ENCODE measurements around the gene SLC1A7. TPM values are rescaled to one million over a fixed set of nuclear protein-coding genes. Genes with fewer than 3 reads are reported as not detected.

Gene SLC1A7
- polyA plus RNA-seq, 1 donor (not counting 4 experiments of a cell fraction or from before 2014, with no cell fraction given), result not detected

GRCh38 chr1:53090227-53091147 lies 52.0 kb downstream of the SLC1A7 start:
- no peak overlapping the region for H3K27ac ChIP-seq (ENCODE audit: control insufficient read depth, insufficient read depth, low read length)
- no peak overlapping the region for H2AFZ ChIP-seq (ENCODE audit: control insufficient read depth, low read length)
- no peaks in the 10 kb centered on the region for H3K9me1 ChIP-seq (ENCODE audit: control insufficient read depth, extremely low read depth, insufficient read depth, low read length)
- H3K79me2 ChIP-seq (ENCODE audit: control insufficient read depth, insufficient read depth, low read length), result no peaks in the 10 kb centered on the region
- FAIRE-seq, result no peak
- H4K20me1 ChIP-seq (ENCODE audit: control insufficient read depth, extremely low read depth, insufficient read depth, low read length), result no peaks in the 10 kb centered on the region
- no peak overlapping the region for H3K4me3 ChIP-seq (ENCODE audit: control insufficient read depth in 2 of 3, extremely low read depth in 1 of 3, insufficient read depth in 2 of 3, low read depth in 1 of 3, low read length in 3 of 3)
- no peak overlapping the region for H3K4me2 ChIP-seq (ENCODE audit: control insufficient read depth, extremely low read depth, insufficient read depth, low read depth, low read length)
- dilution Hi-C loops (cut with MboI; ENCODE audit: extremely low pct_ligation_motif_present, low sequenced_read_pairs), result no loop called here
- TF ChIP-seq, protein P1, sequence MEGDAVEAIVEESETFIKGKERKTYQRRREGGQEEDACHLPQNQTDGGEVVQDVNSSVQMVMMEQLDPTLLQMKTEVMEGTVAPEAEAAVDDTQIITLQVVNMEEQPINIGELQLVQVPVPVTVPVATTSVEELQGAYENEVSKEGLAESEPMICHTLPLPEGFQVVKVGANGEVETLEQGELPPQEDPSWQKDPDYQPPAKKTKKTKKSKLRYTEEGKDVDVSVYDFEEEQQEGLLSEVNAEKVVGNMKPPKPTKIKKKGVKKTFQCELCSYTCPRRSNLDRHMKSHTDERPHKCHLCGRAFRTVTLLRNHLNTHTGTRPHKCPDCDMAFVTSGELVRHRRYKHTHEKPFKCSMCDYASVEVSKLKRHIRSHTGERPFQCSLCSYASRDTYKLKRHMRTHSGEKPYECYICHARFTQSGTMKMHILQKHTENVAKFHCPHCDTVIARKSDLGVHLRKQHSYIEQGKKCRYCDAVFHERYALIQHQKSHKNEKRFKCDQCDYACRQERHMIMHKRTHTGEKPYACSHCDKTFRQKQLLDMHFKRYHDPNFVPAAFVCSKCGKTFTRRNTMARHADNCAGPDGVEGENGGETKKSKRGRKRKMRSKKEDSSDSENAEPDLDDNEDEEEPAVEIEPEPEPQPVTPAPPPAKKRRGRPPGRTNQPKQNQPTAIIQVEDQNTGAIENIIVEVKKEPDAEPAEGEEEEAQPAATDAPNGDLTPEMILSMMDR (optimal IDR thresholded peaks at IDR 0.05 in 1 of 3, IDR thresholded peaks at IDR 0.05 in 1 of 3, conservative IDR thresholded peaks at IDR 0.05 in 1 of 3; ENCODE audit: extremely low read depth in 1 of 3, insufficient read depth in 2 of 3, low read length in 3 of 3), result no peak
- TF ChIP-seq EZH2 (IDR thresholded peaks at IDR 0.05; ENCODE audit: low read length), result no peak
- no peak for DNase-seq (ENCODE audit: low read depth, low spot score)
- no peaks in the 10 kb centered on the region for H3K36me3 ChIP-seq (ENCODE audit: control insufficient read depth in 2 of 2, extremely low read depth in 1 of 2, insufficient read depth in 2 of 2, low read length in 2 of 2)
- H3K4me1 ChIP-seq (ENCODE audit: control insufficient read depth, extremely low read depth, insufficient read depth, low read length), result no peaks in the 10 kb centered on the region
- H3K9me3 ChIP-seq (ENCODE audit: control insufficient read depth, low read depth, low read length), result peaks cover 2% of the 10 kb centered on the region
- H3K9ac ChIP-seq (ENCODE audit: control insufficient read depth, extremely low read depth, insufficient read depth, low read length), result no peak overlapping the region
- peaks cover 5% of the 10 kb centered on the region for H3K27me3 ChIP-seq (ENCODE audit: control insufficient read depth, extremely low read depth, insufficient read depth, low read length)

DNA sequence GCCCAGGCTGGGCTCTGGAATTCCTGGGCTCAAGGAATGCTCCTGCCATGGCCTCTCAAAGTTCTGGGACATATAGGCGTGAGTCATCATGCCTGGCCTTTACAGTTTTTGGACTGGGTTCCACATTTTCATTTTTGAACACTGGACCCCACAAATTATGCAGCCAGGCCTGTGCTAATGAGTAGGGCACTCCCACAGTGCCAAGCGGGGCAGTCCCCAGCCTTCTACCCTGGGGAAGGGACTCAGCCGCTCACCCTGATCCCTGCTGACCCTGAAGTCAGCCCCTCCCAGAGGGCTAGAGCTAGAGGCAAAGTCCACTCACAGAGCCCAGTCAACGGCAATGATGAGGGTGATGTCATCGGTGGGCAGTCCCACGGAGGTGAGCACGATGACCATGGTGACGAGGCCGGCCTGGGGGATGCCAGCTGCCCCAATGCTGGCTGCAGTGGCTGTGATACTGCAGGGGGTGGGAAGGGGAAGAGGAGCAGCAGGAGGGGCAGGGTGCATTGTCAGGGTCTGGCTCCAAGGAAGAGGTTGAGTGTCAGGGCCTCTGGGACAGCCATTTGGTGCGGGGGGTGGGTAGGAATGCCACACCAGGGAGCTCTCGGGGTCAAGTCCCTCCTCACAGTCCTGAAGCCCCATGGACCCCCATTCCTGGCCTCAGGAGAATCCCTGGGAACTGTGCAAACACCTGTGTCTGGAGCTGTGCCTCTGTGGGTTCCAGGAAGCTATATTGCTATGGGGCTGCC lies 52.8 kb downstream of the SLC1A7 start:
- no peak overlapping the region for H2AFZ ChIP-seq (ENCODE audit: control insufficient read depth, low read length)
- no peak for DNase-seq (ENCODE audit: low read depth, low spot score)
- H3K4me3 ChIP-seq (ENCODE audit: control insufficient read depth in 2 of 3, extremely low read depth in 1 of 3, insufficient read depth in 2 of 3, low read depth in 1 of 3, low read length in 3 of 3), result no peak overlapping the region
- no peaks in the 10 kb centered on the region for H3K79me2 ChIP-seq (ENCODE audit: control insufficient read depth, insufficient read depth, low read length)
- dilution Hi-C loops (cut with MboI; ENCODE audit: extremely low pct_ligation_motif_present, low sequenced_read_pairs), result no loop called here
- TF ChIP-seq, protein P1 (optimal IDR thresholded peaks at IDR 0.05 in 1 of 3, IDR thresholded peaks at IDR 0.05 in 1 of 3, conservative IDR thresholded peaks at IDR 0.05 in 1 of 3; ENCODE audit: extremely low read depth in 1 of 3, insufficient read depth in 2 of 3, low read length in 3 of 3), result no peak
- no peaks in the 10 kb centered on the region for H3K9me1 ChIP-seq (ENCODE audit: control insufficient read depth, extremely low read depth, insufficient read depth, low read length)
- H3K4me2 ChIP-seq (ENCODE audit: control insufficient read depth, extremely low read depth, insufficient read depth, low read depth, low read length), result no peak overlapping the region
- no peaks in the 10 kb centered on the region for H3K36me3 ChIP-seq (ENCODE audit: control insufficient read depth in 2 of 2, extremely low read depth in 1 of 2, insufficient read depth in 2 of 2, low read length in 2 of 2)
- H4K20me1 ChIP-seq (ENCODE audit: control insufficient read depth, extremely low read depth, insufficient read depth, low read length), result no peaks in the 10 kb centered on the region
- no peak overlapping the region for H3K9ac ChIP-seq (ENCODE audit: control insufficient read depth, extremely low read depth, insufficient read depth, low read length)
- H3K27ac ChIP-seq (ENCODE audit: control insufficient read depth, insufficient read depth, low read length), result no peak overlapping the region
- peaks cover 5% of the 10 kb centered on the region for H3K27me3 ChIP-seq (ENCODE audit: control insufficient read depth, extremely low read depth, insufficient read depth, low read length)
- H3K9me3 ChIP-seq (ENCODE audit: control insufficient read depth, low read depth, low read length), result no peaks in the 10 kb centered on the region
- no peaks in the 10 kb centered on the region for H3K4me1 ChIP-seq (ENCODE audit: control insufficient read depth, extremely low read depth, insufficient read depth, low read length)
- no peak for FAIRE-seq

Data from keratinocyte (primary cell).